H9 (cell line): ENCODE results near the gene PTP4A2. TPM values are rescaled to one million over a fixed set of nuclear protein-coding genes. Genes with fewer than 3 reads are reported as not detected.

Experiments
- DNase-seq: peaks from one replicate; pipeline ENCODE4 v3.0.0-alpha.2; 2017
- H2AFZ ChIP-seq: one replicate; pipeline ENCODE4 v1.6.1; 2013; ENCODE audit warnings: mild to moderate bottlenecking, low read length, control low read depth, moderate library complexity
- H2AK5ac ChIP-seq: 2 replicates; pipeline ENCODE4 v1.6.1; 2013; ENCODE audit warnings: low read length, control low read depth, mixed read lengths; ENCODE audit not compliant: insufficient read length
- H2BK120ac ChIP-seq: one replicate; pipeline ENCODE4 v1.6.1; 2013; ENCODE audit warnings: low read depth, mild to moderate bottlenecking, low read length, control low read depth, inconsistent platforms; ENCODE audit not compliant: poor library complexity, severe bottlenecking
- H2BK12ac ChIP-seq: 2 replicates; pipeline ENCODE4 v1.6.1; 2013; ENCODE audit warnings: low read length, control low read depth, mixed read lengths, low read depth; ENCODE audit not compliant: insufficient read length
- H2BK15ac ChIP-seq: 2 replicates; pipeline ENCODE4 v1.6.1; 2013; ENCODE audit warnings: low read depth, low read length, control low read depth
- H2BK20ac ChIP-seq: one replicate; pipeline ENCODE4 v1.6.1; 2013; ENCODE audit warnings: low read depth, mild to moderate bottlenecking, low read length, control low read depth, inconsistent platforms; ENCODE audit not compliant: poor library complexity, severe bottlenecking
- H2BK5ac ChIP-seq: 2 replicates; pipeline ENCODE4 v1.6.1; 2013; ENCODE audit warnings: low read length, control low read depth, mixed read lengths; ENCODE audit not compliant: insufficient read length
- H3K14ac ChIP-seq: 2 replicates; pipeline ENCODE4 v1.6.1; 2013; ENCODE audit warnings: low read length, control low read depth; ENCODE audit not compliant: insufficient read depth
- H3K18ac ChIP-seq: 2 replicates; pipeline ENCODE4 v1.6.1; 2013; ENCODE audit warnings: low read depth, mild to moderate bottlenecking, mixed read lengths, low read length, control low read depth; ENCODE audit not compliant: insufficient read length
- H3K23ac ChIP-seq: 2 replicates; pipeline ENCODE4 v1.6.1; 2013; ENCODE audit warnings: low read length, control low read depth, mixed read lengths, low read depth; ENCODE audit not compliant: insufficient read length
- H3K23me2 ChIP-seq: 2 replicates; pipeline ENCODE4 v1.6.1; 2013; ENCODE audit warnings: low read depth, mild to moderate bottlenecking, mixed read lengths, low read length, control low read depth; ENCODE audit not compliant: insufficient read length, poor library complexity, severe bottlenecking
- H3K27ac ChIP-seq: 2 replicates; pipeline ENCODE4 v1.5.1; 2013; ENCODE audit warnings: low read length, control low read depth, mixed read lengths, low read depth; ENCODE audit not compliant: insufficient read length
- H3K27me3 ChIP-seq: 2 replicates; pipeline ENCODE4 v1.6.1; 2013; ENCODE audit warnings: low read length, control low read depth, inconsistent platforms; ENCODE audit not compliant: insufficient read depth
- H3K4ac ChIP-seq: 2 replicates; pipeline ENCODE4 v1.6.1; 2013; ENCODE audit warnings: low read depth, mild to moderate bottlenecking, control low read depth, inconsistent platforms, low read length, moderate library complexity
- H3K4me1 ChIP-seq: 2 replicates; pipeline ENCODE4 v1.6.1; 2013; ENCODE audit warnings: low read length, control low read depth, inconsistent platforms; ENCODE audit not compliant: insufficient read depth
- H3K4me2 ChIP-seq: 2 replicates; pipeline ENCODE4 v1.6.1; 2013; ENCODE audit warnings: low read length, control low read depth, mixed read lengths; ENCODE audit not compliant: insufficient read length, insufficient read depth
- H3K56ac ChIP-seq: 2 replicates; pipeline ENCODE4 v1.6.1; 2013; ENCODE audit warnings: low read depth, mild to moderate bottlenecking, mixed read lengths, low read length, control low read depth; ENCODE audit not compliant: insufficient read length
- H3K79me1 ChIP-seq: 2 replicates; pipeline ENCODE4 v1.6.1; 2013; ENCODE audit warnings: low read depth, mild to moderate bottlenecking, moderate library complexity, low read length, control low read depth, inconsistent platforms; ENCODE audit not compliant: insufficient read depth, poor library complexity, severe bottlenecking
- H3K79me2 ChIP-seq: 2 replicates; pipeline ENCODE4 v1.6.1; 2013; ENCODE audit warnings: low read length, control low read depth, inconsistent platforms; ENCODE audit not compliant: insufficient read depth
- H3K9ac ChIP-seq: 2 replicates; pipeline ENCODE4 v1.6.1; 2013; ENCODE audit warnings: low read length, control low read depth, mixed read lengths; ENCODE audit not compliant: insufficient read length; ENCODE audit errors: extremely low read depth
- H3K9me3 ChIP-seq: one replicate; pipeline ENCODE4 v1.6.1; 2013; ENCODE audit warnings: low read depth, low read length, inconsistent platforms; ENCODE audit not compliant: control insufficient read depth
- H3T11ph ChIP-seq: one replicate; pipeline ENCODE4 v1.6.1; 2013; ENCODE audit warnings: mild to moderate bottlenecking, low read length, control low read depth, inconsistent platforms
- H4K20me1 ChIP-seq: one replicate; pipeline ENCODE4 v1.6.1; 2013; ENCODE audit not compliant: control insufficient read depth, insufficient read length, insufficient read depth
- H4K5ac ChIP-seq: 2 replicates; pipeline ENCODE4 v1.6.1; 2013; ENCODE audit warnings: low read depth, mild to moderate bottlenecking, mixed read lengths, low read length, control low read depth; ENCODE audit not compliant: insufficient read length
- H4K8ac ChIP-seq: replicated peaks from 2 replicates; pipeline ENCODE4 v1.6.1; 2013; ENCODE audit warnings: low read length, control low read depth, mixed read lengths, low read depth; ENCODE audit not compliant: insufficient read length
- H4K91ac ChIP-seq: 2 replicates; pipeline ENCODE4 v1.6.1; 2013; ENCODE audit warnings: low read depth, mild to moderate bottlenecking, moderate library complexity, mixed read lengths, low read length, control low read depth; ENCODE audit not compliant: insufficient read length
- H3K27ac Mint-ChIP-seq, 3 experiments: 2 replicates in 2 of 3; 3 replicates in 1 of 3; pipeline ENCODE4 v1.8.0; 2020 to 2021; ENCODE audit warnings: mixed read lengths in 3 of 3, mild to moderate bottlenecking in 1 of 3, moderate library complexity in 1 of 3
- H3K27me3 Mint-ChIP-seq: 2 replicates; pipeline ENCODE4 v1.8.0; 2021; ENCODE audit warnings: low read depth, mild to moderate bottlenecking, moderate library complexity, mixed read lengths
- H3K36me3 Mint-ChIP-seq, 3 experiments: 2 replicates in 2 of 3; 3 replicates in 1 of 3; pipeline ENCODE4 v1.8.0; 2020 to 2021; ENCODE audit warnings: low read depth in 3 of 3, mixed read lengths in 3 of 3; ENCODE audit not compliant: insufficient read depth in 1 of 3
- H3K4me1 Mint-ChIP-seq, 2 experiments: 2 replicates each; pipeline ENCODE4 v1.8.0; 2020; ENCODE audit warnings: mixed read lengths in 2 of 2
- H3K4me3 Mint-ChIP-seq, 2 experiments: 2 replicates in 1 of 2; 3 replicates in 1 of 2; pipeline ENCODE4 v1.8.0; 2020 to 2021; ENCODE audit warnings: mild to moderate bottlenecking in 2 of 2, mixed read lengths in 2 of 2, moderate library complexity in 1 of 2
- H3K9me3 Mint-ChIP-seq, 2 experiments: 2 replicates in 1 of 2; 3 replicates in 1 of 2; pipeline ENCODE4 v1.8.0; 2020; ENCODE audit warnings: mild to moderate bottlenecking in 2 of 2, mixed read lengths in 2 of 2, moderate library complexity in 1 of 2
- WGBS: extraction: QIAGEN DNeasy Blood & Tissue Kit; methylation state at CpG from one replicate; pipeline ENCODE4 v1.1.7; 2013; ENCODE audit warnings: missing lambda C conversion rate, low lambda C conversion rate, mixed read lengths; ENCODE audit not compliant: insufficient read length; ENCODE audit errors: extremely low coverage; 5-methylcytosine and 5-hydroxymethylcytosine counted together
- total RNA-seq: library from RNA; stranded (reverse); gene quantifications from 2 replicates; pipeline ENCODE4 v1.2.1, GENCODE V29; 2021
- TF ChIP-seq, protein P1 (sequence below): fragments of 200-600 bp; sonication (generic); conservative IDR thresholded peaks from 3 replicates; pipeline ENCODE4 v1.8.0; 2021; ENCODE audit warnings: antibody characterized with exemption, mild to moderate bottlenecking

PTP4A2 gene
- total RNA-seq, 1 experiment from 2014 or later, result 192 TPM

DNA sequence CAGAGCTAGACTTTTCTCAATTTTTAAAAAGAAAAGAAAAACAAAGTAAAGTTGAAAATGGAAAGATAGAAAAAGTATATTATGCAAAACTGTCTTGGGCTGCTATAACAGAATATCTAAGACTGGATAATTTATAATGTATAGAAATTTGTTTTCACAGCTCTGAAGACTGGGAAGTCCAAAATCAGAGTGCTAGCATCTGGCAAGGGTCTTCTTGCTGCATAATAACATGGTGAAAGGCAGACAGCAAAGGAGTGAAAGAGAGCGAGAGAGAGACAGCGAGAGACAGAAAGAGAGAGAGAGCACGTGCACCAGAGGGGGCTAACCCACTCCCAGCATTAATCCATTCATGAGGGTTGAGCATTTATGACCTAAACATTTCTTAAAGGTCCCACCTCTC lies 63.2 kb downstream of the PTP4A2 start:
- Histone ChIP-seq H3K18ac (no peak overlapping the region), H3K56ac (no peak overlapping the region), H4K91ac (no peak overlapping the region), H3K27me3 (no peaks in the 10 kb centered on the region), H2BK15ac (no peak overlapping the region), H2BK12ac (no peak overlapping the region), H2AK5ac (no peak overlapping the region), H3K14ac (no peak overlapping the region), H3K4me1 (no peaks in the 10 kb centered on the region), H3K23me2 (no peaks in the 10 kb centered on the region), H3K79me2 (no peaks in the 10 kb centered on the region), H3K9ac (no peak overlapping the region), H3K23ac (no peak overlapping the region), H2BK120ac (no peak overlapping the region), H3T11ph (no peak overlapping the region), H4K5ac (no peak overlapping the region), H2AFZ (no peak overlapping the region), H3K4me2 (no peak overlapping the region), H3K4ac (no peak overlapping the region), H4K20me1 (no peaks in the 10 kb centered on the region), H2BK5ac (no peak overlapping the region), H3K9me3 (no peaks in the 10 kb centered on the region), H3K27ac (no peak overlapping the region), H3K79me1 (no peaks in the 10 kb centered on the region), H2BK20ac (no peak overlapping the region), H4K8ac (no peak overlapping the region)
- Mint-ChIP-seq H3K9me3 (no peaks in the 10 kb centered on the region), H3K36me3 (no peaks in the 10 kb centered on the region), H3K27ac (no peak overlapping the region), H3K4me3 (no peak overlapping the region), H3K27me3 (no peaks in the 10 kb centered on the region), H3K4me1 (no peaks in the 10 kb centered on the region)
- TF ChIP-seq, protein P1, sequence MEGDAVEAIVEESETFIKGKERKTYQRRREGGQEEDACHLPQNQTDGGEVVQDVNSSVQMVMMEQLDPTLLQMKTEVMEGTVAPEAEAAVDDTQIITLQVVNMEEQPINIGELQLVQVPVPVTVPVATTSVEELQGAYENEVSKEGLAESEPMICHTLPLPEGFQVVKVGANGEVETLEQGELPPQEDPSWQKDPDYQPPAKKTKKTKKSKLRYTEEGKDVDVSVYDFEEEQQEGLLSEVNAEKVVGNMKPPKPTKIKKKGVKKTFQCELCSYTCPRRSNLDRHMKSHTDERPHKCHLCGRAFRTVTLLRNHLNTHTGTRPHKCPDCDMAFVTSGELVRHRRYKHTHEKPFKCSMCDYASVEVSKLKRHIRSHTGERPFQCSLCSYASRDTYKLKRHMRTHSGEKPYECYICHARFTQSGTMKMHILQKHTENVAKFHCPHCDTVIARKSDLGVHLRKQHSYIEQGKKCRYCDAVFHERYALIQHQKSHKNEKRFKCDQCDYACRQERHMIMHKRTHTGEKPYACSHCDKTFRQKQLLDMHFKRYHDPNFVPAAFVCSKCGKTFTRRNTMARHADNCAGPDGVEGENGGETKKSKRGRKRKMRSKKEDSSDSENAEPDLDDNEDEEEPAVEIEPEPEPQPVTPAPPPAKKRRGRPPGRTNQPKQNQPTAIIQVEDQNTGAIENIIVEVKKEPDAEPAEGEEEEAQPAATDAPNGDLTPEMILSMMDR, result no peak
- DNase-seq, result no peak
- WGBS, result no CpG with 5 or more reads among the region's 3 CpGs
